GM10266 (cell line): ENCODE measurements around the gene TCF7L2.

Experiments
- DNase-seq: peaks from one replicate; pipeline ENCODE4 v3.0.0; 2012; ENCODE audit errors: extremely low spot score
- CTCF ChIP-seq: IDR thresholded peaks from 2 replicates; pipeline ENCODE4 v1.5.1; 2012; ENCODE audit warnings: mild to moderate bottlenecking, low read depth; ENCODE audit not compliant: control insufficient read depth, insufficient read depth; ENCODE audit errors: missing control alignments

TCF7L2 gene

DNA sequence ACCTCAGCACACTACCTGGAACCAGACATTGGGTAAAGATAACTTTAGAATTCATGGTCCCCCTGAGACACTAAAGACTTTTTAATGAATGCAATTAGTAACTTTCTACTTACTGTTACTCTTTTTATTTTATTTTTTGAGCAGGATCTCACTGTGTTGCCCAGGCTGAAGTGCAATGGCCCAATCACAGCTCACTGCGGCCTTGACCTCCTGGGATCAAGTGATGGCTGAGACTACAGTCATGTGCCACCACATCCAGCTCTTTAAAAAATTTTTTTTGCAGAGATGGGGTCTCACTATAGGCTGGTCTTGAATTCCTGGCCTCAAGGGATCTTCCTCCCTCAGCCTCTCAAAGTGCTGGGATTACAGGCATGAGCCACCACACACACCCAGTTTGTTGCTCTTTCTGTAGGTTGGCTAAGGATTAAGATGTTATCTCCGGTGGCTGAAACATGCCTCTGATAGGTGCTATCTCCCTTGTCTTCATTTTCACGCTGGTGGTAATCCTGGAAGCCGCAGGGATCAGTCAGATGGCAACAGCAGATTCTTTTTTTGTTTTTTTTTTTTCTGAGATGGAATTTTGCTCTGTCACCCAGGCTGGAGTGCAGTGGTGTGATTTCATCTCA is 128.3 kb downstream of the TCF7L2 start:
- DNase-seq = no peak
- TF ChIP-seq CTCF = no peak

DNA sequence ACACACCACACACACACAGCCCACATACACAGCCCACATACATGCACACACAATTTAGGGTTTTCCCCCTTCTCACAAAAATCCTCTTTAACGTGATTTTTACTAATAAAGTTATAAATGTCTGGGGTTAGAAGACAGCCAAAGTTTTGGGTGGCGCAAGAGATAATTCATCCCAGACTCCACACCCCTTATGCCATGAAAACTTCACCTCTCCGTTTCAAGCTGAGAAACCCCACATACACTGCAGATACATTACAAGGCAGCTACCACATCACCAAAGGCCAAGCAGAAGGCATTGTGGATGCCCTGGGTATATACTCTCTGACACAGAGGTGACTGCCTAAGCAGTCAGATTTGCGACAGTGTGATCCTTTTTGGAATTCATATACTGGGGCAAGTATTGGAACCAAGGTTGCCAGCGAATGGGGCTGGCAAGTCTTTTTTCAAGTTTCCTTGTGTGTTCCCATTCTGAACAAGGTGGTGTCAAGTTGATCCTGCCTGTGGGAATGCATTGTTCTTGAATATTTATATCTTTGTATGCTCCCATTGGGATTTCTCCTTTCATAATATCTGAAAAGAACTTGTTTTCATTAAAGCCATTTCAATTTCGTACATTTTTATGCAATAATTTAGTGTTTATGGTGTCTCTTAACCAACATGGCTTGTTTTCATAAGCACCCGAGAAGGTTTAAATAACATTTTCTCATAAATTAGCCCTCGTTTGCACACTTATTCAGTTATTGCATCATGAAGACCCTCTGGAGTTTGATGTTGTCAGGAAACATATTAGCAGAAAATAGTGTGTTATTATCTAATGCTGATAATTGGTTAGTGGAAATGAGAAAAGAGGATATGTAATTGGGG is 130.2 kb downstream of the TCF7L2 start:
- TF ChIP-seq CTCF = no peak
- DNase-seq = no peak

- no peak for DNase-seq
Measured at GRCh38 chr10:113080925-113081229, 130.8 kb downstream of the TCF7L2 start.

GRCh38 chr10:113084031-113084430 is 134.0 kb downstream of the TCF7L2 start:
- no peak for TF ChIP-seq CTCF
- DNase-seq = no peak

More at GRCh38 chr10:113080925-113081229, 130.8 kb downstream of the TCF7L2 start:
- no peak for TF ChIP-seq CTCF

DNA sequence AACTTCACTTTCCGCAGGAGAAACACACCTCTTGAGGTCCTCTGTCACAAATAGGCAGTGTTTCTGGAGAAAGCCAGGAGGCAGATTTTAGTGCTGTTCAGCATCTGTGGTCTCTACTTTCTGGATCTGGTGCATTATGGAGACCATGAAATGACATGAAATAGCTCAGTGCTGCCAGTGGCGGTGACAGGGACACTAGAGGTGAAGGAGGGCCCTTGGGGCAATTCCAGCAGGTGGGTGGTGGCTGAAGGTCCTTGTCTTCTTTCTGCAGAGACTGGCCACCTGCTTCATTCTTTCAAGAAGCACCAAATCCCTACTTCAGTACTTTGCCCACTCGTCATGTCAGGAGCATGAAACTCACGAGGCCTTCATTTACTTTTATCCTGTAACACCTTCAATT is 135.7 kb downstream of the TCF7L2 start:
- no peak for DNase-seq
- no peak for TF ChIP-seq CTCF

- no peak for TF ChIP-seq CTCF
- DNase-seq = no peak
Measured at GRCh38 chr10:113086282-113086681, 136.2 kb downstream of the TCF7L2 start.

- no peak for DNase-seq
- TF ChIP-seq CTCF = no peak
Measured at GRCh38 chr10:113087165-113088029, 137.3 kb downstream of the TCF7L2 start.
